Spinal cord (tissue), 10 donors: ENCODE measurements around the gene PDE4B. TPM values are rescaled to one million over a fixed set of nuclear protein-coding genes. Genes with fewer than 3 reads are reported as not detected.

Experiments used
- DNase-seq, 6 donors: peaks; one replicate each; pipeline versions ENCODE4 v3.0.0 to v3.0.0-alpha.2; 2013 to 2015; ENCODE audit warnings: low spot score in 6 of 6, low read depth in 4 of 6
- H3K27ac ChIP-seq: one replicate; pipeline ENCODE4 v1.5.1; 2013; ENCODE audit warnings: low read depth, low read length, control low read depth
- H3K27me3 ChIP-seq: one replicate; pipeline ENCODE4 v1.6.1; 2013; ENCODE audit warnings: low read length; ENCODE audit not compliant: control insufficient read depth, insufficient read depth
- H3K36me3 ChIP-seq: one replicate; pipeline ENCODE4 v1.6.1; 2013; ENCODE audit warnings: low read length; ENCODE audit not compliant: control insufficient read depth, insufficient read depth
- H3K4me1 ChIP-seq: one replicate; pipeline ENCODE4 v1.6.1; 2013; ENCODE audit warnings: low read length; ENCODE audit not compliant: control insufficient read depth, insufficient read depth
- H3K4me3 ChIP-seq: one replicate; pipeline ENCODE4 v1.5.1; 2013; ENCODE audit warnings: low read depth, low read length, control low read depth
- H3K9me3 ChIP-seq: one replicate; pipeline ENCODE4 v1.6.1; 2013; ENCODE audit warnings: low read length; ENCODE audit not compliant: control insufficient read depth, insufficient read depth
- WGBS: methylation state at CpG from one replicate; pipeline ENCODE4 v1.1.5; 2013; ENCODE audit warnings: missing lambda C conversion rate; ENCODE audit not compliant: insufficient coverage; 5-methylcytosine and 5-hydroxymethylcytosine counted together
- polyA plus RNA-seq, 2 donors: library from polyadenylated mRNA; unstranded; fragments of 120-200 nt; gene quantifications; one replicate each; pipeline ENCODE4 v1.2.1, GENCODE V29; 2013; ENCODE audit not compliant: insufficient read length in 2 of 2
- total RNA-seq, 2 donors: library from RNA; depleted of rRNA in 1 of 2; stranded (reverse); fragments of 120-200 nt in 1 of 2; fragments of >200 nt in 1 of 2; gene quantifications; one replicate each; pipeline versions ENCODE4 v1.2.3 to v1.2.4, GENCODE V29; 2013 to 2014
- donor health status: healthy.

Gene PDE4B
- total and polyA plus RNA-seq, 4 donors: 57.7 to 181 (median 90.7) TPM

GRCh38 chr1:66269222-66269621 is 476.5 kb downstream of the PDE4B start:
- H3K27ac ChIP-seq: no peak overlapping the region
- 80% methylated on average over 1 of the region's 5 CpGs for WGBS
- H3K9me3 ChIP-seq: no peaks in the 10 kb centered on the region
- H3K4me3 ChIP-seq: no peak overlapping the region
- no peak for DNase-seq
- no peaks in the 10 kb centered on the region for H3K27me3 ChIP-seq
- H3K36me3 ChIP-seq: no peaks in the 10 kb centered on the region
- H3K4me1 ChIP-seq: peaks cover 6% of the 10 kb centered on the region

- Histone ChIP-seq H3K4me1 (peaks cover 8% of the 10 kb centered on the region), H3K27ac (no peak overlapping the region), H3K36me3 (no peaks in the 10 kb centered on the region), H3K4me3 (no peak overlapping the region), H3K27me3 (no peaks in the 10 kb centered on the region), H3K9me3 (no peaks in the 10 kb centered on the region)
- DNase-seq: no peak
- 100% methylated on average over 2 of the region's 5 CpGs for WGBS
Observed at GRCh38 chr1:66270119-66270812, 477.6 kb downstream of the PDE4B start.

- Histone ChIP-seq H3K27ac (peak overlapping the region; percentile 89), H3K9me3 (no peaks in the 10 kb centered on the region), H3K36me3 (no peaks in the 10 kb centered on the region), H3K4me3 (no peak overlapping the region), H3K27me3 (no peaks in the 10 kb centered on the region), H3K4me1 (peaks cover 14% of the 10 kb centered on the region)
- peak; percentile 64 to 93 (median 81) for DNase-seq
- WGBS: no CpG with 5 or more reads among the region's 8 CpGs
Observed at GRCh38 chr1:66271216-66271903, 478.7 kb downstream of the PDE4B start.

DNA sequence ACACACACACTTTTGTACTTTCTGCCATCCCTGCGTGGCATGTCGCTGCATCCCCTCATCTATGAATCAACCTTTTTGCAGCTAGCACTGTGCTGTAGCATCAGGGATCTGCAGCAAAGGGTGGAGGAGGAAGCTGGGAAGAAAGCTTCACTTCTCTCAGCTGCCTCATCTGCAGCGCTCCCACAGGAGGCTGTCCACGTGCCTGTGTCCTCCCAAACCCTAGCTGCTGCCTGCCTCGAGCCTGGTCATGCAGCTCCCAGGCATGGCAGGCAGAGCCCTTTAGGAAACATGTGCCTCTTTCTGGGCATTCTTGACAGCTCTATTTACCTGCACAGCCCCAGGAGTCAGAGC is 479.2 kb downstream of the PDE4B start:
- peak overlapping the region; percentile 89 for H3K27ac ChIP-seq
- no peaks in the 10 kb centered on the region for H3K9me3 ChIP-seq
- H3K4me3 ChIP-seq: no peak overlapping the region
- DNase-seq: no peak
- 2% methylated on average over 3 of the region's 5 CpGs for WGBS
- no peaks in the 10 kb centered on the region for H3K27me3 ChIP-seq
- no peaks in the 10 kb centered on the region for H3K36me3 ChIP-seq
- H3K4me1 ChIP-seq: peaks cover 14% of the 10 kb centered on the region

GRCh38 chr1:66273656-66274055 is 481.0 kb downstream of the PDE4B start:
- no peak for DNase-seq
- H3K27me3 ChIP-seq: no peaks in the 10 kb centered on the region
- H3K36me3 ChIP-seq: no peaks in the 10 kb centered on the region
- no peak overlapping the region for H3K27ac ChIP-seq
- WGBS: no CpG with 5 or more reads among the region's 2 CpGs
- H3K9me3 ChIP-seq: no peaks in the 10 kb centered on the region
- H3K4me1 ChIP-seq: peaks cover 25% of the 10 kb centered on the region
- no peak overlapping the region for H3K4me3 ChIP-seq

- Histone ChIP-seq H3K9me3 (no peaks in the 10 kb centered on the region), H3K27ac (no peak overlapping the region), H3K4me3 (no peak overlapping the region), H3K4me1 (peaks cover 33% of the 10 kb centered on the region), H3K36me3 (no peaks in the 10 kb centered on the region), H3K27me3 (no peaks in the 10 kb centered on the region)
- no CpG with 5 or more reads among the region's 1 CpG for WGBS
- DNase-seq: no peak
Observed at GRCh38 chr1:66274634-66275033, 481.9 kb downstream of the PDE4B start.

DNA sequence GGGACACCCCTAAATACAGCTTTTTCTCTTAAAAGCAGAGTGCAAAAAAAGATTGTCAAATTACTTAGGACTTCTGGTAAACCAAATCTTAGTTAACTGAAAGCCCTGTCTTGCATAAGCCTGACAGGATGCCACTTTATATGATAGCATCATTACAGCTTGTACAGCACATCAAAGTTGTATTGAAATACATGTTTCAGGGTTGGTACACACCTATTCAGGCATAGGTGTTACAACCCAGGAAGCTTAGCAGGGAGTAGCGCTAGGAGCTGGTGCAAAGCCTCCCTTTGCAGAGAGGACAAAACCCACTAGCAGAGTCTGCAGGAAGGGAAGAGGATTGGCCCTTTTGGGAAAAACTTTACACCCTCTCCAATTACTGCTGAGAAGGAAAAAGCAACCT is 482.4 kb downstream of the PDE4B start:
- no peaks in the 10 kb centered on the region for H3K9me3 ChIP-seq
- peak overlapping the region; percentile 76 for H3K27ac ChIP-seq
- H3K27me3 ChIP-seq: no peaks in the 10 kb centered on the region
- H3K4me3 ChIP-seq: no peak overlapping the region
- no peaks in the 10 kb centered on the region for H3K36me3 ChIP-seq
- H3K4me1 ChIP-seq: peaks cover 34% of the 10 kb centered on the region
- DNase-seq: no peak
- WGBS: no CpG with 5 or more reads among the region's 1 CpG

- WGBS: 59% methylated on average over 5 of the region's 5 CpGs
- Histone ChIP-seq H3K9me3 (no peaks in the 10 kb centered on the region), H3K27ac (peak overlapping the region; percentile 76), H3K27me3 (no peaks in the 10 kb centered on the region), H3K4me3 (no peak overlapping the region), H3K4me1 (peaks cover 34% of the 10 kb centered on the region), H3K36me3 (no peaks in the 10 kb centered on the region)
- peak in 2 of 6 donors; percentile 9 to 59 for DNase-seq
Observed at GRCh38 chr1:66275601-66276023, 482.9 kb downstream of the PDE4B start.

DNA sequence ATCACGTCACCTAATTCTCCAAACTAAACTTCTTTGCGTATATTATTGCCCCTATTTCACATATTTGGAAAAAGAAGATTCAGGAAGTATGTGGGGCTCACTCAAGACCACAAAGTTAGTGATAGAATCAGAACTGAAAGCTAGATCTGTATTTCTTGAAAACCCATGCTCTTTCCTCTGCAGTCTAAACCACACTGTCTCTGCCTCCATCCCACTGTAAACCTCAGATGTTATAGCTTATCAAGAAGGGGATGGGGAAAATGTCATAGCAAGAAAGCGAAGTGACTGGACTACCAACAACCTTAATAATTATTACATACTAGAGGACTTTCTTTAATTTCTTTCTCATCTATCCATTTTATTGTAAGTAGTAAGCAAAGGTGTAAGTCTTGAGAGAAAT is 483.5 kb downstream of the PDE4B start:
- WGBS: no CpG with 5 or more reads among the region's 3 CpGs
- no peaks in the 10 kb centered on the region for H3K9me3 ChIP-seq
- no peaks in the 10 kb centered on the region for H3K36me3 ChIP-seq
- H3K27me3 ChIP-seq: no peaks in the 10 kb centered on the region
- no peak for DNase-seq
- H3K4me1 ChIP-seq: peaks cover 36% of the 10 kb centered on the region
- H3K27ac ChIP-seq: peak overlapping the region; percentile 76
- H3K4me3 ChIP-seq: no peak overlapping the region
